Adrenal gland (tissue), 12 donors: ENCODE measurements around the gene ETV3. TPM values are rescaled to one million over a fixed set of nuclear protein-coding genes. Genes with fewer than 3 reads are reported as not detected.

Source experiments
- DNase-seq, 7 donors: peaks; one replicate each; pipeline ENCODE4 v3.0.0-alpha.2; 2019 to 2020
- H3K27ac ChIP-seq, 5 donors: fragments of 200-600 bp; sonication (generic) in 4 of 5; 1 replicate in 3 of 5; 2 replicates in 2 of 5; pipeline versions ENCODE4 v1.5.1 to v1.8.0; 2016 to 2020; ENCODE audit warnings: mild to moderate bottlenecking in 1 of 5
- H3K27me3 ChIP-seq: fragments of 200-600 bp; 2 replicates; pipeline ENCODE4 v1.8.0; 2021
- H3K36me3 ChIP-seq, 2 donors: fragments of 200-600 bp; replicated peaks in 1 of 2; 1 replicate in 1 of 2; 2 replicates in 1 of 2; pipeline versions ENCODE4 v1.5.1 to v1.8.0; 2018 to 2022
- H3K4me1 ChIP-seq, 2 donors: fragments of 200-600 bp; replicated peaks in 1 of 2; 1 replicate in 1 of 2; 2 replicates in 1 of 2; pipeline versions ENCODE4 v1.5.1 to v1.8.0; 2018 to 2021
- H3K4me3 ChIP-seq, 4 donors: fragments of 200-600 bp; sonication (generic) in 3 of 4; one replicate each; pipeline ENCODE4 v1.5.1; 2016 to 2018
- H3K9me3 ChIP-seq, 3 donors: fragments of 200-600 bp; sonication (generic) in 1 of 3; replicated peaks in 1 of 3; 1 replicate in 2 of 3; 2 replicates in 1 of 3; pipeline versions ENCODE4 v1.5.1 to v1.8.0; 2016 to 2021
- CTCF ChIP-seq, 6 experiments: fragments of 450-650 bp in 4 of 6; fragments of 200-600 bp in 2 of 6; sonication (generic) in 1 of 6; IDR thresholded peaks; 1 replicate in 5 of 6; 2 replicates in 1 of 6; pipeline versions ENCODE4 v1.5.1 to v1.8.0; 2016 to 2021; ENCODE audit warnings: antibody characterized with exemption in 6 of 6, mild to moderate bottlenecking in 2 of 6, moderate library complexity in 1 of 6
- POLR2A ChIP-seq, 2 donors: fragments of 450-650 bp; IDR thresholded peaks; one replicate each; pipeline ENCODE4 v1.6.1; 2017; ENCODE audit warnings: antibody characterized with exemption in 2 of 2, mild to moderate bottlenecking in 2 of 2, moderate library complexity in 1 of 2
- WGBS, 4 donors: extraction: QIAGEN DNeasy Blood & Tissue Kit in 2 of 4; methylation state at CpG; one replicate each; pipeline versions ENCODE4 v1.1.5 to v1.1.7; 2013 to 2017; 5-methylcytosine and 5-hydroxymethylcytosine counted together
- intact Hi-C, 2 donors: fragments of 100-400 bp; cut with DNase I; formaldehyde crosslinking; loops; one replicate each; pipeline versions ENCODE4 v1.14.1 to v1.15.0; 2022 to 2023
- polyA plus RNA-seq, 3 donors: library from polyadenylated mRNA; stranded (reverse); fragments of 200-250 nt in 2 of 3; fragments of 350-450 nt in 1 of 3; fragmentation: Illumina TruSeq in 1 of 3; extraction: RNeasy Lipid Tissue Mini Kit (QIAGEN cat#74804) in 1 of 3; gene quantifications; one replicate each; pipeline ENCODE4 v1.2.3, GENCODE V29; 2013 to 2014
- total RNA-seq, 9 donors: library from RNA; depleted of rRNA in 4 of 9; stranded (reverse); fragments of >200 nt in 4 of 9; fragments of 120-200 nt in 1 of 9; fragmentation: NEBNext Ultra II Directional in 1 of 9; extraction: Animal tissue kit (Norgen Biotek cat#: 25700) in 1 of 9; gene quantifications; one replicate each; pipeline versions ENCODE4 v1.1.0 to v1.2.4, GENCODE V29; 2013 to 2023
- donor health status: healthy with polysubstance abuse.
- donor health status: Bipolar disorder and iron deficiency.
- donor health status: DM: yes; HTN: yes; CAD: no.
- donor health status: DM: no; HTN: no; CAD: no.
- donor health status: DM: no; HTN: no; CAD: no.
- donor health status: DM: yes; HTN: yes; CAD: no.

ETV3 gene
- total and polyA plus RNA-seq, 12 donors: 3.3 to 18.7 (median 11.1) TPM

- Histone ChIP-seq H3K9me3 (no peaks in the 10 kb centered on the region), H3K27me3 (no peaks in the 10 kb centered on the region), H3K4me1 (peaks cover 0 to 5% of the 10 kb centered on the region in 2 donors), H3K36me3 (no peaks in the 10 kb centered on the region), H3K4me3 (no peak overlapping the region), H3K27ac (no peak overlapping the region)
- DNase-seq: no peak
- TF ChIP-seq POLR2A (IDR thresholded peaks at IDR 0.05) (no peak), CTCF (IDR thresholded peaks at IDR 0.05) (no peak)
- WGBS, 4 donors: 72 to 80% (median 76%) methylated on average over 3 of the region's 3 CpGs
- intact Hi-C loops: no loop called here
These were observed 8.0 kb upstream of the ETV3 start for GRCh38 chr1:157146244-157146643.

- WGBS, 4 donors: 90 to 100% (median 98%) methylated on average over 1 of the region's 1 CpG
- no peak for TF ChIP-seq CTCF (IDR thresholded peaks at IDR 0.05)
- no peak for TF ChIP-seq POLR2A (IDR thresholded peaks at IDR 0.05)
- H3K4me3 ChIP-seq: no peak overlapping the region
- intact Hi-C loops: no loop called here
- H3K27ac ChIP-seq: no peak overlapping the region
- no peaks in the 10 kb centered on the region for H3K36me3 ChIP-seq
- H3K9me3 ChIP-seq: no peaks in the 10 kb centered on the region
- H3K27me3 ChIP-seq: no peaks in the 10 kb centered on the region
- no peak for DNase-seq
- peaks cover 0 to 5% of the 10 kb centered on the region in 2 donors for H3K4me1 ChIP-seq
These were observed 6.9 kb upstream of the ETV3 start for GRCh38 chr1:157145076-157145475.

GRCh38 chr1:157144509-157144908 lies 6.3 kb upstream of the ETV3 start:
- H3K4me3 ChIP-seq: no peak overlapping the region
- no peaks in the 10 kb centered on the region for H3K27me3 ChIP-seq
- intact Hi-C loops: no loop called here
- no peak for DNase-seq
- TF ChIP-seq POLR2A (IDR thresholded peaks at IDR 0.05) (no peak), CTCF (IDR thresholded peaks at IDR 0.05) (no peak)
- no peaks in the 10 kb centered on the region for H3K9me3 ChIP-seq
- 50 to 82% (median 73%) methylated on average over 1 of the region's 1 CpG for WGBS, 4 donors
- H3K27ac ChIP-seq: no peak overlapping the region
- no peaks in the 10 kb centered on the region for H3K36me3 ChIP-seq
- peaks cover 0 to 5% of the 10 kb centered on the region in 2 donors for H3K4me1 ChIP-seq

GRCh38 chr1:157142765-157143423 lies 4.7 kb upstream of the ETV3 start:
- Histone ChIP-seq H3K36me3 (no peaks in the 10 kb centered on the region), H3K27ac (no peak overlapping the region), H3K27me3 (no peaks in the 10 kb centered on the region), H3K9me3 (no peaks in the 10 kb centered on the region), H3K4me1 (peaks cover 0 to 6% of the 10 kb centered on the region in 2 donors), H3K4me3 (no peak overlapping the region)
- 59 to 69% (median 68%) methylated on average over 3 of the region's 3 CpGs for WGBS, 4 donors
- no peak for DNase-seq
- TF ChIP-seq CTCF (IDR thresholded peaks at IDR 0.05): no peak
- no peak for TF ChIP-seq POLR2A (IDR thresholded peaks at IDR 0.05)
- intact Hi-C loops: no loop called here
